H1 (cell line): ENCODE results near the gene ANP32B. TPM values are rescaled to one million over a fixed set of nuclear protein-coding genes. Genes with fewer than 3 reads are reported as not detected.

Experiments
- CBX8 ChIP-seq: fragments of 300-800, 300-1000 bp; sonication (generic); IDR thresholded peaks from 2 replicates; pipeline ENCODE4 v1.7.1; 2016; ENCODE audit warnings: low read depth, low read length, borderline replicate concordance
- HDAC6 ChIP-seq: IDR thresholded peaks from one replicate; pipeline ENCODE4 v1.7.1; 2012; ENCODE audit warnings: low read depth, mild to moderate bottlenecking, inconsistent platforms, low read length, moderate library complexity
- POLR2AphosphoS5 ChIP-seq: IDR thresholded peaks from 2 replicates; pipeline ENCODE4 v1.6.1; 2011; ENCODE audit warnings: low read depth, low read length
- RNF2 ChIP-seq: fragments of 200-900, 300-1000 bp; sonication (generic); IDR thresholded peaks from 2 replicates; pipeline ENCODE4 v1.7.1; 2016; ENCODE audit warnings: borderline replicate concordance, low read depth, mild to moderate bottlenecking, antibody characterized with exemption, low read length; ENCODE audit not compliant: poor library complexity, severe bottlenecking; ENCODE audit errors: missing control alignments
- SP2 ChIP-seq: IDR thresholded peaks from 2 replicates; pipeline ENCODE4 v1.6.1; 2012; ENCODE audit warnings: mild to moderate bottlenecking, low read length, inconsistent platforms
- TEAD4 ChIP-seq: IDR thresholded peaks from 2 replicates; pipeline ENCODE4 v1.6.1; 2012; ENCODE audit warnings: low read depth, low read length, inconsistent platforms, mixed read lengths
- polyA plus RNA-seq, 7 experiments: library from polyadenylated mRNA; depleted of rRNA in 3 of 7; stranded (reverse) in 5 of 7; unstranded in 2 of 7; fragments of >200 nt in 5 of 7; fragments of 200-250 nt in 2 of 7; gene quantifications; 1 replicate in 5 of 7; 2 replicates in 1 of 7; 4 replicates in 1 of 7; pipeline versions ENCODE4 v1.2.1 to v1.2.3, GENCODE V29; 2011 to 2013; ENCODE audit warnings: missing spikeins in 2 of 7, mixed read lengths in 2 of 7
- total RNA-seq: library from RNA; stranded (reverse); fragmentation: NEBNext Ultra II Directional; extraction: Animal tissue kit (Norgen Biotek cat#: 25700); gene quantifications from 2 replicates; pipeline ENCODE4 v1.2.1, GENCODE V29; 2021
- TF ChIP-seq, protein P1 (sequence below): IDR thresholded peaks from 2 replicates; pipeline ENCODE4 v1.6.1; 2012; ENCODE audit warnings: inconsistent platforms

Gene ANP32B
- total and polyA plus RNA-seq, 2 of the 8 experiments (the other 6 are each of a cell fraction or from before 2014, with no cell fraction given) = 7.6 to 88.1 TPM

DNA sequence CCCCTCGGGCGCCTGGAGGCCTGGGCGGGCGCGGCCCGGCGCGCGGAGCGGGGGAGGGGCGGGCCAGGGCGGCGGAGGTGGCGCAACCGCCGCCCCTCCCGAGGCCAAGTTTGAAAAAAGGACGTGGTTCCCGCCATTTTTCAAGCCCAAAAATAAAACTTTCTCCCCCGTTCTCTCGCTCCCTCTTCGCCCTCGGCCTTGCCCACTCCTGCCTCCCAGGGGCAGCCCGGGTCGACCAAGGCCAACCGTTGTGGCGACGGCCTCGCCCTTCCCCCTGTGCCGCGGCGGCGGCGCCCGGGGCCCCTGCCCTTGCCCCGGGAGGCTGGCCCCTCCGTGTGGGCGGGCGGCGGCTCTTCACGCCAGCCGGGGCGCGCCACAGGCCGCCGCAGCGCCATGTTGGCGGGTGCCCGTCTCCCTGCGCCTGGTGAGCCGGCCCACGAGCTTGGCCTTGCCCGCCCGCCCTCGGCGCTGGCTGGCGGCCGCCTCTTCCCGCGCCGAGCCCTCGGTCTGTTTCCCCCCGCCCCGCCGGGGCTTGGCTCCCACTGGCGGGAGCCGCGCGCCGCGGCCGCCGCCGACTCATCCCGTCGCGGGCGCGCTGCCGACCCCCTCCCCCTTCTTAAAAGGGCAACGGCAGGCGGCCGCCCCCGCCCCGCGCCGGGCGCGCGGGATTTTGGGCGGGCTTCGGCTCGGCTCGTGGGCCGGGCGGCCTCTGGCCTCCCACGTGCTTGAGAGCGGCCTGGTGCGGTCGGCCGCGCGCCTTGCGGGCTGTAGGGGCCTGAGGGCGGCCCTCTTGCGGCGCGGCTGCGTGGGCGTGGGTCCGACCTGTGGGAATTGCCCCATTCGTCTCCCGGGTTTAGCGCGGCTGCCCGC is 1.3 kb downstream of the ANP32B start (continued):
- TF ChIP-seq RNF2 (no peak), TEAD4 (no peak), HDAC6 (no peak), SP2 (no peak), CBX8 (no peak), POLR2AphosphoS5 (peak; percentile 39; the same call in 1 of the 2 replicates)
- TF ChIP-seq, protein P1, sequence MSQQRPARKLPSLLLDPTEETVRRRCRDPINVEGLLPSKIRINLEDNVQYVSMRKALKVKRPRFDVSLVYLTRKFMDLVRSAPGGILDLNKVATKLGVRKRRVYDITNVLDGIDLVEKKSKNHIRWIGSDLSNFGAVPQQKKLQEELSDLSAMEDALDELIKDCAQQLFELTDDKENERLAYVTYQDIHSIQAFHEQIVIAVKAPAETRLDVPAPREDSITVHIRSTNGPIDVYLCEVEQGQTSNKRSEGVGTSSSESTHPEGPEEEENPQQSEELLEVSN = peak; percentile 88
- TF ChIP-seq, all 59 proteins: peak for 13
